HepG2 (cell line): ENCODE results near the gene YWHAQ. TPM values are rescaled to one million over a fixed set of nuclear protein-coding genes. Genes with fewer than 3 reads are reported as not detected.
A peak's percentile ranks its signal among the peaks of the same experiment; 100 is the strongest.

Experiments used
- ARID2 ChIP-seq: sonication (generic); formaldehyde crosslinking; IDR thresholded peaks from 2 replicates; pipeline ENCODE4 v1.8.1; 2022; ENCODE audit warnings: mild to moderate bottlenecking, missing genetic modification reagents, borderline replicate concordance
- ATM ChIP-seq: fragments of 450-650 bp; IDR thresholded peaks from 2 replicates; pipeline ENCODE4 v1.7.1; 2017; ENCODE audit warnings: mild to moderate bottlenecking, borderline replicate concordance
- ELF3 ChIP-seq: IDR thresholded peaks from 2 replicates; pipeline ENCODE4 v1.6.1; 2016; ENCODE audit warnings: missing genetic modification reagents, missing compliant biosample characterization
- ETV5 ChIP-seq: IDR thresholded peaks from 2 replicates; pipeline ENCODE4 v1.6.1; 2018; ENCODE audit warnings: missing biosample characterization, missing genetic modification reagents, inconsistent platforms, borderline replicate concordance
- HNRNPK ChIP-seq: fragments of 200-400 bp; formaldehyde crosslinking; IDR thresholded peaks from 2 replicates; pipeline ENCODE4 v1.6.1; 2018; ENCODE audit warnings: low read length, low read depth, moderate library complexity, mild to moderate bottlenecking; ENCODE audit not compliant: poor library complexity, severe bottlenecking
- HOXD1 ChIP-seq: sonication (generic); formaldehyde crosslinking; IDR thresholded peaks from 2 replicates; pipeline ENCODE4 v1.5.0; 2020; ENCODE audit warnings: missing genetic modification reagents
- ISL2 ChIP-seq: sonication (generic); formaldehyde crosslinking; IDR thresholded peaks from 2 replicates; pipeline ENCODE4 v1.5.0; 2020; ENCODE audit warnings: missing genetic modification reagents
- JDP2 ChIP-seq: sonication (generic); formaldehyde crosslinking; IDR thresholded peaks from 2 replicates; pipeline ENCODE4 v1.8.1; 2022; ENCODE audit warnings: missing genetic modification reagents, borderline replicate concordance
- KDM4B ChIP-seq: sonication (generic); formaldehyde crosslinking; IDR thresholded peaks from 2 replicates; pipeline ENCODE4 v1.4.0; 2020; ENCODE audit warnings: missing genetic modification reagents
- MAZ ChIP-seq, 2 experiments: sonication (generic) in 1 of 2; formaldehyde crosslinking in 1 of 2; IDR thresholded peaks; 2 replicates each; pipeline versions ENCODE4 v1.5.0 to v1.6.1; 2012 to 2020; ENCODE audit warnings: low read depth in 2 of 2, mild to moderate bottlenecking in 2 of 2, borderline replicate concordance in 1 of 2, improper control_type of control experiment in 1 of 2, low read length in 1 of 2, missing genetic modification reagents in 1 of 2, moderate library complexity in 1 of 2
- MXI1 ChIP-seq: IDR thresholded peaks from 3 replicates; pipeline ENCODE4 v1.6.1; 2012; ENCODE audit warnings: low read depth, low read length, inconsistent platforms, borderline replicate concordance
- RFX3 ChIP-seq: IDR thresholded peaks from 2 replicates; pipeline ENCODE4 v1.6.1; 2016; ENCODE audit warnings: missing biosample characterization, missing genetic modification reagents
- TARDBP ChIP-seq: sonication (generic); formaldehyde crosslinking; IDR thresholded peaks from 2 replicates; pipeline ENCODE4 v1.8.0; 2022; ENCODE audit warnings: mild to moderate bottlenecking, missing genetic modification reagents
- ZNF17 ChIP-seq: sonication (generic); formaldehyde crosslinking; IDR thresholded peaks from 2 replicates; pipeline ENCODE4 v1.5.0; 2020; ENCODE audit warnings: mild to moderate bottlenecking, missing genetic modification reagents
- ZNF264 ChIP-seq: sonication (generic); formaldehyde crosslinking; IDR thresholded peaks from 2 replicates; pipeline ENCODE4 v1.4.0; 2020; ENCODE audit warnings: missing genetic modification reagents
- polyA plus RNA-seq, 8 experiments: library from polyadenylated mRNA; depleted of rRNA in 3 of 8; stranded (reverse) in 7 of 8; unstranded in 1 of 8; fragments of >200 nt; fragmentation: Illumina TruSeq in 4 of 8; extraction: Trizol in 4 of 8; gene quantifications; 2 replicates each; pipeline versions ENCODE4 v1.2.1 to v1.2.3, GENCODE V29; 2011 to 2016; ENCODE audit warnings: low read depth in 4 of 8, missing spikeins in 1 of 8, mixed read lengths in 1 of 8; ENCODE audit not compliant: insufficient read depth in 1 of 8
- total RNA-seq, 5 experiments: library from RNA; depleted of rRNA; stranded (reverse); fragments of >200 nt; fragmentation: Illumina TruSeq; extraction: Trizol; gene quantifications; 2 replicates each; pipeline ENCODE4 v1.2.3, GENCODE V29; 2016; ENCODE audit warnings: low read depth in 1 of 5
- TF ChIP-seq, protein P1 (sequence below): IDR thresholded peaks from 2 replicates; pipeline ENCODE4 v1.6.1; 2016; ENCODE audit warnings: missing genetic modification reagents, missing compliant biosample characterization
- TF ChIP-seq, protein P2 (sequence below), 2 experiments: sonication (generic) in 1 of 2; formaldehyde crosslinking in 1 of 2; IDR thresholded peaks; 2 replicates each; pipeline versions ENCODE4 v1.6.1 to v1.9.0; 2014 to 2022; ENCODE audit warnings: antibody characterized with exemption in 1 of 2, borderline replicate concordance in 1 of 2, inconsistent platforms in 1 of 2, low read depth in 1 of 2, missing genetic modification reagents in 1 of 2
- TF ChIP-seq, protein P3 (sequence below): sonication (generic); formaldehyde crosslinking; IDR thresholded peaks from 2 replicates; pipeline ENCODE4 v1.5.1; 2020; ENCODE audit warnings: missing genetic modification reagents, mild to moderate bottlenecking, borderline replicate concordance
- TF ChIP-seq, protein P4 (sequence below): sonication (generic); formaldehyde crosslinking; conservative IDR thresholded peaks from 2 replicates; pipeline ENCODE4 v1.4.0; 2020; ENCODE audit warnings: missing genetic modification reagents

The YWHAQ gene
- total and polyA plus RNA-seq, 2 of the 13 experiments (the other 11 are each of a cell fraction or from before 2014, with no cell fraction given) = 160 to 304 TPM

DNA sequence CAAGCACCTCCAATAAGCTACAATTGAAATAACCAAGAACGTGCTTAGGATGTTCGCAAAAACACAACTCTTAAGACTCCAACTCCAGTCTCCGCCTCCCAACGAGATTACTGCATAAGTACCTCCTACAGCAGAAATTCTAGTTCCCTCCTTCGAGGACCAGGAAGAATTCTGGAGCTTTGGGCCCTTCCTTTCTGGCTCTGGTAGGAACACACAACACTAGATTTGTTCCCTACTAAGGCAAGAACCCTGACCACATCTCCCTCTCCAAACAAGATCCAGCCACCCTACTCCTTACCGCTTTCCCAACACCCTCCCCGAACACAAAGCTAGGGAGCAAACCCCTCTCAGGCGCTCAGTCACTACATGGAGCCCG is 75.9 kb downstream of the YWHAQ start (continued):
- TF ChIP-seq ISL2 (CRISPR knock-in tag) (no peak), ZNF17 (CRISPR knock-in tag) (0 out of 2 replicates have a peak, but pooled peaks have one; percentile 2), ZNF264 (CRISPR knock-in tag) (no peak), RFX3 (no peak), ELF3 (CRISPR knock-in tag) (0 out of 2 replicates have a peak, but pooled peaks have one; percentile 27), TARDBP (CRISPR knock-in tag) (no peak), ATM (no peak), JDP2 (CRISPR knock-in tag) (no peak), HNRNPK (no peak), KDM4B (CRISPR knock-in tag) (0 out of 2 replicates have a peak, but pooled peaks have one; percentile 74), MAZ (IDR thresholded peaks at IDR 0.05; ENCODE audit: borderline replicate concordance, low read depth, low read length) (no peak), MAZ (CRISPR knock-in tag; IDR thresholded peaks at IDR 0.05; ENCODE audit: low read depth) (no peak), ARID2 (CRISPR knock-in tag) (no peak), ETV5 (no peak), HOXD1 (CRISPR knock-in tag) (no peak), MXI1 (no peak)
- TF ChIP-seq, protein P1, sequence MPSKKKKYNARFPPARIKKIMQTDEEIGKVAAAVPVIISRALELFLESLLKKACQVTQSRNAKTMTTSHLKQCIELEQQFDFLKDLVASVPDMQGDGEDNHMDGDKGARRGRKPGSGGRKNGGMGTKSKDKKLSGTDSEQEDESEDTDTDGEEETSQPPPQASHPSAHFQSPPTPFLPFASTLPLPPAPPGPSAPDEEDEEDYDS = 0 out of 2 replicates have a peak, but pooled peaks have one; percentile 25
- TF ChIP-seq, protein P2, sequence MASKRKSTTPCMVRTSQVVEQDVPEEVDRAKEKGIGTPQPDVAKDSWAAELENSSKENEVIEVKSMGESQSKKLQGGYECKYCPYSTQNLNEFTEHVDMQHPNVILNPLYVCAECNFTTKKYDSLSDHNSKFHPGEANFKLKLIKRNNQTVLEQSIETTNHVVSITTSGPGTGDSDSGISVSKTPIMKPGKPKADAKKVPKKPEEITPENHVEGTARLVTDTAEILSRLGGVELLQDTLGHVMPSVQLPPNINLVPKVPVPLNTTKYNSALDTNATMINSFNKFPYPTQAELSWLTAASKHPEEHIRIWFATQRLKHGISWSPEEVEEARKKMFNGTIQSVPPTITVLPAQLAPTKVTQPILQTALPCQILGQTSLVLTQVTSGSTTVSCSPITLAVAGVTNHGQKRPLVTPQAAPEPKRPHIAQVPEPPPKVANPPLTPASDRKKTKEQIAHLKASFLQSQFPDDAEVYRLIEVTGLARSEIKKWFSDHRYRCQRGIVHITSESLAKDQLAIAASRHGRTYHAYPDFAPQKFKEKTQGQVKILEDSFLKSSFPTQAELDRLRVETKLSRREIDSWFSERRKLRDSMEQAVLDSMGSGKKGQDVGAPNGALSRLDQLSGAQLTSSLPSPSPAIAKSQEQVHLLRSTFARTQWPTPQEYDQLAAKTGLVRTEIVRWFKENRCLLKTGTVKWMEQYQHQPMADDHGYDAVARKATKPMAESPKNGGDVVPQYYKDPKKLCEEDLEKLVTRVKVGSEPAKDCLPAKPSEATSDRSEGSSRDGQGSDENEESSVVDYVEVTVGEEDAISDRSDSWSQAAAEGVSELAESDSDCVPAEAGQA (IDR thresholded peaks at IDR 0.05; ENCODE audit: low read depth) = no peak
- TF ChIP-seq, protein P2 (CRISPR knock-in tag; IDR thresholded peaks at IDR 0.05; ENCODE audit: borderline replicate concordance) = no peak
- TF ChIP-seq, protein P3, sequence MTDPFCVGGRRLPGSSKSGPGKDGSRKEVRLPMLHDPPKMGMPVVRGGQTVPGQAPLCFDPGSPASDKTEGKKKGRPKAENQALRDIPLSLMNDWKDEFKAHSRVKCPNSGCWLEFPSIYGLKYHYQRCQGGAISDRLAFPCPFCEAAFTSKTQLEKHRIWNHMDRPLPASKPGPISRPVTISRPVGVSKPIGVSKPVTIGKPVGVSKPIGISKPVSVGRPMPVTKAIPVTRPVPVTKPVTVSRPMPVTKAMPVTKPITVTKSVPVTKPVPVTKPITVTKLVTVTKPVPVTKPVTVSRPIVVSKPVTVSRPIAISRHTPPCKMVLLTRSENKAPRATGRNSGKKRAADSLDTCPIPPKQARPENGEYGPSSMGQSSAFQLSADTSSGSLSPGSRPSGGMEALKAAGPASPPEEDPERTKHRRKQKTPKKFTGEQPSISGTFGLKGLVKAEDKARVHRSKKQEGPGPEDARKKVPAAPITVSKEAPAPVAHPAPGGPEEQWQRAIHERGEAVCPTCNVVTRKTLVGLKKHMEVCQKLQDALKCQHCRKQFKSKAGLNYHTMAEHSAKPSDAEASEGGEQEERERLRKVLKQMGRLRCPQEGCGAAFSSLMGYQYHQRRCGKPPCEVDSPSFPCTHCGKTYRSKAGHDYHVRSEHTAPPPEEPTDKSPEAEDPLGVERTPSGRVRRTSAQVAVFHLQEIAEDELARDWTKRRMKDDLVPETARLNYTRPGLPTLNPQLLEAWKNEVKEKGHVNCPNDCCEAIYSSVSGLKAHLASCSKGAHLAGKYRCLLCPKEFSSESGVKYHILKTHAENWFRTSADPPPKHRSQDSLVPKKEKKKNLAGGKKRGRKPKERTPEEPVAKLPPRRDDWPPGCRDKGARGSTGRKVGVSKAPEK = no peak
- TF ChIP-seq, protein P4, sequence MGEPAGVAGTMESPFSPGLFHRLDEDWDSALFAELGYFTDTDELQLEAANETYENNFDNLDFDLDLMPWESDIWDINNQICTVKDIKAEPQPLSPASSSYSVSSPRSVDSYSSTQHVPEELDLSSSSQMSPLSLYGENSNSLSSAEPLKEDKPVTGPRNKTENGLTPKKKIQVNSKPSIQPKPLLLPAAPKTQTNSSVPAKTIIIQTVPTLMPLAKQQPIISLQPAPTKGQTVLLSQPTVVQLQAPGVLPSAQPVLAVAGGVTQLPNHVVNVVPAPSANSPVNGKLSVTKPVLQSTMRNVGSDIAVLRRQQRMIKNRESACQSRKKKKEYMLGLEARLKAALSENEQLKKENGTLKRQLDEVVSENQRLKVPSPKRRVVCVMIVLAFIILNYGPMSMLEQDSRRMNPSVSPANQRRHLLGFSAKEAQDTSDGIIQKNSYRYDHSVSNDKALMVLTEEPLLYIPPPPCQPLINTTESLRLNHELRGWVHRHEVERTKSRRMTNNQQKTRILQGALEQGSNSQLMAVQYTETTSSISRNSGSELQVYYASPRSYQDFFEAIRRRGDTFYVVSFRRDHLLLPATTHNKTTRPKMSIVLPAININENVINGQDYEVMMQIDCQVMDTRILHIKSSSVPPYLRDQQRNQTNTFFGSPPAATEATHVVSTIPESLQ (CRISPR knock-in tag) = no peak
